Fibroblast of pulmonary artery (primary cell): ENCODE measurements around the gene PI16.

Source experiments
- DNase-seq: peaks from one replicate; pipeline ENCODE4 v3.0.0-alpha.2; 2010; ENCODE audit warnings: low read depth
- H3K4me3 ChIP-seq: replicated peaks from 2 replicates; pipeline ENCODE4 v1.5.1; 2011; ENCODE audit warnings: low read depth, mild to moderate bottlenecking, control low read depth, low read length, moderate library complexity
- CTCF ChIP-seq: IDR thresholded peaks from 2 replicates; pipeline ENCODE4 v1.5.1; 2011; ENCODE audit warnings: mild to moderate bottlenecking, control low read depth, low read length, inconsistent platforms; ENCODE audit errors: missing control alignments

The PI16 gene

GRCh38 chr6:36928547-36928918 is 26.0 kb upstream of the PI16 start:
- H3K4me3 ChIP-seq = no peak overlapping the region
- no peak for DNase-seq
- no peak for TF ChIP-seq CTCF

GRCh38 chr6:36929152-36929551 is 25.4 kb upstream of the PI16 start:
- no peak for DNase-seq
- TF ChIP-seq CTCF = no peak
- H3K4me3 ChIP-seq = no peak overlapping the region

- no peak overlapping the region for H3K4me3 ChIP-seq
- TF ChIP-seq CTCF = no peak
- peak; percentile 63 for DNase-seq
These were observed 24.9 kb upstream of the PI16 start for GRCh38 chr6:36929607-36930006.

GRCh38 chr6:36930483-36930882 is 24.1 kb upstream of the PI16 start:
- no peak overlapping the region for H3K4me3 ChIP-seq
- TF ChIP-seq CTCF = no peak
- no peak for DNase-seq

GRCh38 chr6:36933102-36933501 is 21.4 kb upstream of the PI16 start:
- H3K4me3 ChIP-seq = no peak overlapping the region
- TF ChIP-seq CTCF = no peak
- DNase-seq = peak; percentile 36

GRCh38 chr6:36933519-36933918 is 21.0 kb upstream of the PI16 start:
- no peak for TF ChIP-seq CTCF
- H3K4me3 ChIP-seq = no peak overlapping the region
- no peak for DNase-seq

GRCh38 chr6:36934901-36935300 is 19.6 kb upstream of the PI16 start:
- no peak for DNase-seq
- no peak for TF ChIP-seq CTCF
- no peak overlapping the region for H3K4me3 ChIP-seq
